Endothelial cell of umbilical vein (primary cell): ENCODE results near the gene MICALL2. TPM values are rescaled to one million over a fixed set of nuclear protein-coding genes. Genes with fewer than 3 reads are reported as not detected.

Source experiments
- BruUV-seq: library from RNA; stranded (reverse); fragments of 400-500 nt; replicated peaks from 2 replicates; lab custom pipeline; 2021; lab: Mats Ljungman, UMichigan
- CTCF ChIA-PET: fragments of 300-600, 350-600 bp; sonication (Branson Sonifier 250); formaldehyde crosslinking; loops from one replicate; lab custom pipeline; 2021; ENCODE audit warnings: antibody characterized with exemption, inconsistent platforms; lab: Charles Lee
- POLR2A ChIA-PET: fragments of 300-600, 350-600 bp; sonication (Branson Sonifier 250); formaldehyde crosslinking; loops from one replicate; lab custom pipeline; 2021; ENCODE audit warnings: antibody characterized with exemption, inconsistent platforms; lab: Charles Lee
- DNase-seq: peaks from one replicate; pipeline ENCODE4 v3.0.0-alpha.2; 2011; ENCODE audit warnings: low read depth, low spot score
- FAIRE-seq: peaks from 2 replicates; lab custom pipeline; 2011; peaks lifted over from hg19 to GRCh38; lab: Jason Lieb, UNC
- H2AFZ ChIP-seq: 2 replicates; pipeline ENCODE4 v1.6.0; 2012; ENCODE audit warnings: low read depth, low read length, control low read depth, inconsistent platforms
- H3K27ac ChIP-seq: 2 replicates; pipeline ENCODE4 v1.5.1; 2011; ENCODE audit warnings: low read depth, mild to moderate bottlenecking, control low read depth, low read length, moderate library complexity; ENCODE audit not compliant: insufficient read depth
- H3K27me3 ChIP-seq, 2 experiments: 2 replicates each; pipeline versions ENCODE4 v1.6.0 to v1.6.1; 2011; ENCODE audit warnings: low read length in 2 of 2, mixed read lengths in 1 of 2; ENCODE audit not compliant: control insufficient read depth in 2 of 2, insufficient read depth in 2 of 2
- H3K36me3 ChIP-seq, 2 experiments: 2 replicates in 1 of 2; 3 replicates in 1 of 2; pipeline ENCODE4 v1.5.1; 2011; ENCODE audit warnings: low read length in 2 of 2, mild to moderate bottlenecking in 1 of 2, moderate library complexity in 1 of 2; ENCODE audit not compliant: control insufficient read depth in 2 of 2, insufficient read depth in 2 of 2; ENCODE audit errors: extremely low read depth in 1 of 2
- H3K4me1 ChIP-seq: 3 replicates; pipeline ENCODE4 v1.5.1; 2011; ENCODE audit warnings: mild to moderate bottlenecking, low read length; ENCODE audit not compliant: control insufficient read depth, insufficient read depth; ENCODE audit errors: extremely low read depth
- H3K4me2 ChIP-seq: 2 replicates; pipeline ENCODE4 v1.6.1; 2011; ENCODE audit warnings: low read length, control low read depth, mixed read lengths; ENCODE audit not compliant: insufficient read depth
- H3K4me3 ChIP-seq, 3 experiments: fragments of 200-600 bp in 1 of 3; sonication (generic), shearing (Covaris generic) in 1 of 3; replicated peaks in 1 of 3; 2 replicates each; pipeline ENCODE4 v1.5.1; 2011 to 2016; ENCODE audit warnings: control low read depth in 3 of 3, low read length in 3 of 3, mild to moderate bottlenecking in 2 of 3, inconsistent platforms in 1 of 3, low read depth in 1 of 3, moderate library complexity in 1 of 3; ENCODE audit not compliant: insufficient read depth in 1 of 3
- H3K79me2 ChIP-seq: 2 replicates; pipeline ENCODE4 v1.6.0; 2012; ENCODE audit warnings: low read length, inconsistent platforms; ENCODE audit not compliant: control insufficient read depth, insufficient read depth
- H3K9ac ChIP-seq: replicated peaks from 2 replicates; pipeline ENCODE3; 2011; ENCODE audit warnings: low read length, control low read depth; ENCODE audit not compliant: insufficient read depth; ENCODE audit errors: extremely low read depth
- H3K9me1 ChIP-seq: replicated peaks from 3 replicates; pipeline ENCODE4 v1.6.0; 2011; ENCODE audit warnings: mild to moderate bottlenecking, low read length; ENCODE audit not compliant: control insufficient read depth, insufficient read depth; ENCODE audit errors: extremely low read depth
- H3K9me3 ChIP-seq: replicated peaks from 2 replicates; pipeline ENCODE4 v1.5.1; 2012; ENCODE audit warnings: low read length, inconsistent platforms; ENCODE audit not compliant: control insufficient read depth, insufficient read depth
- H4K20me1 ChIP-seq: replicated peaks from 2 replicates; pipeline ENCODE3; 2011; ENCODE audit warnings: mild to moderate bottlenecking, low read length; ENCODE audit not compliant: control insufficient read depth, insufficient read depth; ENCODE audit errors: extremely low read depth
- FOS ChIP-seq: IDR thresholded peaks from 2 replicates; pipeline ENCODE4 v1.6.1; 2011; ENCODE audit warnings: mild to moderate bottlenecking, low read length, moderate library complexity, borderline replicate concordance; ENCODE audit not compliant: insufficient read depth
- GATA2 ChIP-seq: IDR thresholded peaks from 2 replicates; pipeline ENCODE4 v1.7.0; 2011; ENCODE audit warnings: low read depth, mild to moderate bottlenecking, moderate library complexity, mixed read lengths, low read length; ENCODE audit not compliant: insufficient read length, insufficient read depth
- JUN ChIP-seq: IDR thresholded peaks from 2 replicates; pipeline ENCODE4 v1.6.1; 2011; ENCODE audit warnings: borderline replicate concordance, low read depth; ENCODE audit not compliant: insufficient read length, insufficient read depth
- POLR2A ChIP-seq: IDR thresholded peaks from 2 replicates; pipeline ENCODE4 v1.6.1; 2012; ENCODE audit warnings: low read depth, mild to moderate bottlenecking, control low read depth, low read length
- dilution Hi-C: fragments of 300-500 bp; cut with MboI; formaldehyde crosslinking; loops from one replicate; pipeline ENCODE4 v1.15.0; 2019; ENCODE audit warnings: low sequenced_read_pairs; ENCODE audit not compliant: extremely low pct_ligation_motif_present
- intact Hi-C: fragments of 100-400 bp; cut with micrococcal nuclease; formaldehyde crosslinking; loops from one replicate; pipeline ENCODE4 v1.10.0; 2022
- polyA plus RNA-seq, 4 experiments: library from polyadenylated mRNA; depleted of rRNA in 3 of 4; stranded (reverse) in 3 of 4; unstranded in 1 of 4; fragments of >200 nt; gene quantifications; 2 replicates each; pipeline versions ENCODE4 v1.2.1 to v1.2.3, GENCODE V29; 2011 to 2012; ENCODE audit warnings: missing spikeins in 1 of 4
- total RNA-seq: library from RNA; stranded (reverse); gene quantifications from 2 replicates; pipeline ENCODE4 v1.2.3, GENCODE V29; 2021
- TF ChIP-seq, protein P1 (sequence below): IDR thresholded peaks from 2 replicates; pipeline ENCODE4 v1.6.1; 2011; ENCODE audit not compliant: insufficient read depth, insufficient read length

The MICALL2 gene
- total and polyA plus RNA-seq, 2 donors (not counting 3 experiments of a cell fraction or from before 2014, with no cell fraction given): 29.8 to 46.3 TPM

GRCh38 chr7:1496531-1497292 is 37.4 kb upstream of the MICALL2 start:
- BruUV-seq: no TSS peak
- Histone ChIP-seq H3K27ac (no peak overlapping the region), H2AFZ (no peak overlapping the region), H3K9me3 (no peaks in the 10 kb centered on the region), H3K4me1 (no peaks in the 10 kb centered on the region), H3K4me2 (no peak overlapping the region), H3K36me3 (peaks cover 7 to 42% of the 10 kb centered on the region in 2 experiments), H3K79me2 (peaks cover 5% of the 10 kb centered on the region), H3K9me1 (no peaks in the 10 kb centered on the region), H3K27me3 (no peaks in the 10 kb centered on the region), H4K20me1 (no peaks in the 10 kb centered on the region), H3K4me3 (no peak overlapping the region), H3K9ac (no peak overlapping the region)
- dilution Hi-C loops (no loop called here), intact Hi-C loops (no loop called here)
- no peak for DNase-seq
- TF ChIP-seq GATA2 (no peak), POLR2A (no peak)
- POLR2A ChIA-PET: no interaction called here
- CTCF ChIA-PET: no interaction called here
- FAIRE-seq: no peak

DNA sequence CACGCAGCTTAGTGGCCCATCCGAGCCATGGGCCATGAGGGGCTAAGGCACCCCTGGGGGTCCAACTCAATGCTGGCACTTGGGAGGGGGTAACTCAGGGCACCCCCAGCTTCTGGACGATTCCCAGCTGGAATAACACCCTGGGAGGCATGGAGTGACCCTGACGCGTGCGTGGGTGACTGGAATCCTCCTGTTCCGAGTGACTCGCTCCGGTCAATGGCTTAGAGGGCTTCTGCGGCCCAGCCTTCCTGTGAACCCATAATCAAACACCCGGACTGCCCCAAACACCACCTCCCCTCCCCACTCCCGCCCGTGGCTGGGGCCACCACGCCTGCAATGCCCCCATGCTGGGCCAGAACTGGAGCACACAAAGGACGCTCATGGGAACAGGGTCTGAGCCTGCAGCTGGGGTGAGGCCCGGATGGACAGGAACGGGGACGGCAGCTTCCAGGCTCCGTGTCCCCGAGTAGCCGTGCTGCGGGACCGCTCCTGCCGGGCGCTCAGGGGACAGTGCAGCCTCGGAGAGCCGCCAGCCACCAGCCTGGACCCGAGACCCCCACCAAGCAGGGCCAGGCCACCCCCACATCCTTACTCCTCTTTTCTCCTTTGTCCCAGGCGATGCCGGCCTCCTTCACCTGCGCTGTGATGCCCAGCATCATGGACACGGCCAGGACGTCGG is 36.4 kb upstream of the MICALL2 start:
- Histone ChIP-seq H3K27ac (no peak overlapping the region), H3K79me2 (no peaks in the 10 kb centered on the region), H3K4me1 (no peaks in the 10 kb centered on the region), H4K20me1 (no peaks in the 10 kb centered on the region), H3K4me3 (no peak overlapping the region), H3K9me1 (no peaks in the 10 kb centered on the region), H3K27me3 (no peaks in the 10 kb centered on the region), H3K9me3 (no peaks in the 10 kb centered on the region), H3K4me2 (no peak overlapping the region), H3K36me3 (peaks cover 7 to 44% of the 10 kb centered on the region in 2 experiments), H2AFZ (no peak overlapping the region), H3K9ac (no peak overlapping the region)
- no peak for FAIRE-seq
- no peak for DNase-seq
- dilution Hi-C loops: no loop called here
- TF ChIP-seq, protein P1, sequence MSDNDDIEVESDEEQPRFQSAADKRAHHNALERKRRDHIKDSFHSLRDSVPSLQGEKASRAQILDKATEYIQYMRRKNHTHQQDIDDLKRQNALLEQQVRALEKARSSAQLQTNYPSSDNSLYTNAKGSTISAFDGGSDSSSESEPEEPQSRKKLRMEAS: no peak
- TF ChIP-seq FOS (no peak), JUN (no peak), GATA2 (no peak)
- ChIA-PET CTCF (no interaction called here), POLR2A (no interaction called here)
- BruUV-seq: no TSS peak
- intact Hi-C loops: no loop called here
